SW480 (cell line): ENCODE data around the gene GLIPR2.

Experiments used
- DNase-seq: peaks from one replicate; pipeline ENCODE4 v3.0.0-alpha.2; 2016; ENCODE audit warnings: low spot score

GLIPR2 gene

DNA sequence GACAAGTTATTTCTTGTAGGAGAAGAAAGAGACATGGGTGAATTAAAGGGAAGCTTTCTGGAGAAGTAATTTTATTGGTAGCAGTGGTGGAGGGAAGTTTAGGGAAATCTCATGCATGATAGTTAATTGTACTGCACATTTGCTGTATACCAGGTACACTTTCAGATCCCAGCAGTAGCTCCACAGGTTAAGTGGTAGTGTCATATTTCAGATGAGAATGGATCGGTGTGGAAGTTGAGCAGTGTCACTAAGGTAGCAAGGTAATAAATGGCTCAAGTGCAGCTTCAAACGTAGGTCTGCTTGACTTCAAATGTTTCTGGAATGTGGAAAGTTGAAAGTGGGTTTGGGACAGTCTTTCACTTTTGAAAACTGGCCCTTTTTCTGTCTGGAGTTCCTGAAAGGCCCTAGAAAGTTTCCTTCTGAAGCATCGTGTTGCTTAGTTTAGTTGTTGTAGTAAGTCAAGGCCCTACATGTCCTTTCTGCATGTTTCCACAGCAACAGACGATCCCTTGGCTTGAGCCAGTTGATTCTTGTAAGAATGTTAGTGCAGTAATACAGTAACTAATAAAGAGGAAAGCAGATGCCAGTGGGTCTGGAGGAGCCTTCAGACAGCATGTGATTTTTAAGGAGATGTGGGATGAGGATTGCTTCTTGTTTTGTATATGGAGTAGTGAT lies 57.9 kb downstream of the GLIPR2 start:
- DNase-seq: no peak

DNA sequence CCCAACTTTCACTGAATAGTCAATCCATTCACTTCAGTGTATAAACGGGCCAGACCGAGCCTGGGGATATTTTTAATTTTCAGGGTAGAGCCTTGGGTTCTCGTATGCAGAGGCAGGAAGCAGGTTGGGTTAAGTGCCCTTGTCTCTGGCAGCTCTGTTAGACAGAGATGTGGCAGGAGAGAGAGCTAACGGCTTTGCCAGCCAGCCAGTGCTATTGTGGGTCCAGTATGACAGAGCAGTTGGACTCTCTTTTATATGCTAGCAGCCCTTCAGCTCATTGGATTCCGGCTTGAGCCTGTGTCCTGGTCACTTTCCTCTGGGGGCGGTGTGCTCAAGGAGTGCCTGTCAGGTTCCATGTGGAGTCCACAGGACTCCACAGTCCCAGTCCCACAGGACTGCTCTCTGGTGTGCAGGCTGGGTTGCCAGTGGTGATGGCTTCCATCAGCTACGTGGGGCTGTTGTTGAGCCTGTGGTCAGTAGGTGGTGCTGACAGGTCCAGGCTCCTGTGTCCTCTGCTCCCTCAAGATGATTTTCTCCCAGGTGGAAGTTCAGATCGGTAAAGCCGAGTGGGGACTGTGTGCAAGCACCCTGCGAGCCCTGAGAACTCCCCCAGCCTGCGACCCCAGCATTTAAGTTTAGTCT lies 68.5 kb downstream of the GLIPR2 start:
- peak; percentile 25 for DNase-seq

DNA sequence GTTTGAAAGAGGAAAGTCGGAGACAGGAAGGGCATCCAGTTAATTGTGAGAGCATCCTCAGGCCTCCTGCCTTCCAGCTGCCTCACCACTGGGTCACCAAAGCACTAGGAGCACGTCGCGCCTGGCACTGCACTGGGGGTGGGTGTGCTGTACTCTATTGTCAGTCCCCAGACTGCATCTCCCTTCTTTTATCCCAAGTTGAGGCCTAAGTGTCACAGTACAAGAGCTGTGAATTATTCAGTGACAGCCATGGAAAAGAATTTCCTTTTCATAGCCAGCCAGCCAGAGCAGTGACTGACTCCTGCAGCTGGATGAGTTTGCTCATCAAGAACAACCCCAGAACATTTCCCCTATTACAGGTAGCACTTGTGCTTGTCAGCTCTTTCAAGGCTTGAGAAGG lies 70.5 kb downstream of the GLIPR2 start:
- no peak for DNase-seq

DNA sequence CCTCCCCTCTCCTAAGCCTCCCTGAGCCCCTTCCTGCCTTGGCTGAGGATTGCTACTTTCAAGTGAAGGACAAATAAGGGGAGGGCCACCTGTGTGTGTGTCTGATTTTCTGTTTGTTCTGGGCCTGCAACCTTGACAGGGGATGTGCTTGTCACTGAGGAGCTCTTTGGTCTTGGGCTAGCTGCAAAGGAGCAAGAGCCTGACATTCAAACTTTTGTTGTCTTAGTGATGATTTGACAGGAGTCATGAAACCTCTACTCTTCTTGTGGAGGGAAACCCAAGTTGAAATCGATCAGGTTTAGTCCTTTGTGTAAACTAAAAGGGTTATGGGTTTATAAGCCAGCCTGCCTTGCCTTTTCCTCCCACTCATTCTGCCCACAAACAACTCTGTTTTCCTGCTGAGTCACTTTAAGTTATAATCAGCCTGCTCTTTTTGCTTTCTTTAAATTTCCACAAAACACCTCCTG lies 71.0 kb downstream of the GLIPR2 start:
- no peak for DNase-seq

DNA sequence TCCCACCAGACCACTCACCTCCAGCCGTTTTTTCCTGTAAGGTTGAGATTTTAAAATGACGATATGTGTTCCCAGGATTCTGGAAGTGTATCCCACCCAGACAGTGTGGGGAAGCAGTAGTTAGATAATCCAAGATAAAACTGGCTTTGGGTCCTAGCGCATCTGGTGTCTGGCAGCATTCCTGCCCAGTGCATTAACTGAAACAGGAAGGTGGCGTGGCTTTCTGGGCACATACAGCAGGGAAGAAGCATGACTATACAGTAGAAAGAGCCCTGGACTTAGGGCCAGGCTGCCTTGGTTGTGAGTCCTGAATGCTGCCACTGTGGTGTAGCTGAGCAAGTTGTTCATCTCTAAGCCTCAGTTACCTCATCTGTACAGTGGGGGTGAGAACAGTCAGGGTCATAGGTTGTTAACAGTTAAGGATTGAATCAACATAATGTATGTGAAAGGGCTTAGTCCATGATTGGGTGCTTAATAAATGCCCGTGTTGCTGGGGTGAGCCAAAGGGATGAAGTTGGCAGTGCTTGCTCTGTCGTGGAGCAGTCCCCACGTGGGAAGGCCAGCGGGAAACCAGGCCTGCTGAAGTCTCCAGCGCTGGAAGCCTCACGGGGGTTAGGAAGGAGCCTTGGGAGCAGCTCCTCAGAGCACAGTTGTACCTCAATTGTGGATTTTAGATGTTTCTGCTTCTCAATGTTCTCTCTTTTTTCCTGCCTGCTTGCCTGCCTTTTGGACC lies 72.2 kb downstream of the GLIPR2 start:
- DNase-seq: no peak

DNA sequence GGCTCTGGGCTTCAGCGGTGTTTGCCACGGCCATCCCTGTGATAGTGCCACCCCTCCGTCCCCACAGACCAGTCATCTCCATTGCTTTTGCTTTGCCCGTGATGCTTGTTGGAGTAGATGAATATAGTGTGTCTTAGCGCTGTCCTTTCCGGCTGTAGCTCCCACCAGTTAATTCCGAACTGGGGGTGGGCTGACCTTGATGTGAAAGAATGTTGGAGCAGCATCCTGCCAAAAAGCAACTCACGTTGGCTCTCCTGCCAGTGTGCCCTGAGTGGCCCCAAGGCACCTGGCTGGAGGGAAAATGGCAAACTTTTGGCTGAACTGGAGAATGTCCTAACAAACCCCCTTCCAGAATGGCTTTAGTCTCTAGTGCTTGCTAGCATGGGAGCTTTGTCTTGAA lies 74.2 kb downstream of the GLIPR2 start:
- no peak for DNase-seq

DNA sequence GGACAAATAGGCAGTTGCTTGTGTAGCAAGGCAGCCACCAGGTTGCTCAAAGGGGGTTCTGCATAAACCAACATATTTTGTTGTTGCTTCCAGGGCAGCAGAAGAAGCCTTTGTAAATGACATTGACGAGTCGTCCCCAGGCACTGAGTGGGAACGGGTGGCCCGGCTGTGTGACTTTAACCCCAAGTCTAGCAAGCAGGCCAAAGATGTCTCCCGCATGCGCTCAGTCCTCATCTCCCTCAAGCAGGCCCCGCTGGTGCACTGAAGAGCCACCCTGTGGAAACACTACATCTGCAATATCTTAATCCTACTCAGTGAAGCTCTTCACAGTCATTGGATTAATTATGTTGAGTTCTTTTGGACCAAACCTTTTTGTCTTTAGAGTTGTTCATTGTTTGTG lies 75.0 kb downstream of the GLIPR2 start:
- DNase-seq: no peak

DNA sequence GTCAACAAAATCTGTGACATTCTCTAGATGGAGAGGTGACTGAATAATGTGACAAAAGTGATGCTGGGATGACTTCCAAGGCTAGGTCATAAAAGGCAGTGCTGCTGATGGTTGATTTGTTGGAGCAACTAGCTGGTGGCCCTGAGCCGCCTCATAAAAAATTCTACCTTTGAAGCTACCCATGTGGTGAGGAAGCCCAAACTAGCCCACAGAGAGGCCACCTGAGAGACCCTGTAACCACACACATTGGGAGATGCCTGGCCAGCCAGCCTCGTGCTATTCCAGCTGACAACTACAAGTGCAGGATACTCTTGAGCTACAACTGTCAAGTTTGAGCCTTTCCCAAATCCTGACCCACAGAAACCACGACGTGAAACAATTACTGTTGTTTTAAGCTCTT lies 76.9 kb downstream of the GLIPR2 start:
- no peak for DNase-seq
